K562 (cell line): ENCODE results near the gene B3GAT2. TPM values are rescaled to one million over a fixed set of nuclear protein-coding genes. Genes with fewer than 3 reads are reported as not detected.
A peak's percentile ranks its signal among the peaks of the same experiment; 100 is the strongest.

Source experiments
- ATAC-seq: fragments of 200-7000 bp; cut with Tn5 transposase; 3 replicates; pipeline ENCODE4 v1.9.1; 2020; ENCODE audit warnings: moderate library complexity
- BruUV-seq: library from RNA; stranded (reverse); fragments of 400-500 nt; replicated peaks from 2 replicates; lab custom pipeline; 2021; lab: Mats Ljungman, UMichigan
- CTCF ChIA-PET: fragments of 300-600 bp; formaldehyde crosslinking; extraction: SDS; loops from one replicate; lab custom pipeline; 2021; ENCODE audit warnings: low intra/inter-chr PET ratio; lab: Yijun Ruan, JAX
- POLR2A ChIA-PET: fragments of 300-600, 350-650 bp; sonication (Branson Sonifier 250); formaldehyde crosslinking; extraction: SDS; loops from one replicate; lab custom pipeline; 2021; ENCODE audit warnings: antibody characterized with exemption, inconsistent platforms; lab: Yijun Ruan, JAX
- DNase-seq, 4 experiments: peaks; one replicate each; pipeline versions ENCODE4 v3.0.0 to v3.0.0-alpha.2; 2011 to 2018; ENCODE audit warnings: low spot score in 3 of 4, mixed read lengths in 3 of 4; ENCODE audit errors: extremely low read depth in 1 of 4
- FAIRE-seq: peaks from 2 replicates; lab custom pipeline; 2011; peaks lifted over from hg19 to GRCh38; lab: Jason Lieb, UNC
- H2AFZ ChIP-seq: 2 replicates; pipeline ENCODE4 v1.6.0; 2011; ENCODE audit warnings: low read depth, low read length, control low read depth, inconsistent platforms
- H3K27ac ChIP-seq: fragments of 200-600 bp; 3 replicates; pipeline ENCODE4 v1.8.0; 2011; ENCODE audit warnings: low read depth, mild to moderate bottlenecking, control low read depth, inconsistent platforms, low read length, moderate library complexity, mixed read lengths; ENCODE audit errors: extremely low read depth
- H3K27me3 ChIP-seq, 2 experiments: fragments of 300-600 bp in 1 of 2; 2 replicates in 1 of 2; 3 replicates in 1 of 2; pipeline versions ENCODE4 v1.6.0 to v1.8.0; 2011; ENCODE audit warnings: inconsistent platforms in 2 of 2, low read length in 2 of 2, mild to moderate bottlenecking in 1 of 2, mixed read lengths in 1 of 2, moderate library complexity in 1 of 2; ENCODE audit not compliant: control insufficient read depth in 2 of 2, insufficient read depth in 2 of 2
- H3K36me3 ChIP-seq: fragments of 300-600 bp; 3 replicates; pipeline ENCODE4 v1.8.0; 2011; ENCODE audit warnings: mild to moderate bottlenecking, low read length, inconsistent platforms; ENCODE audit not compliant: control insufficient read depth, insufficient read depth
- H3K4me1 ChIP-seq, 2 experiments: fragments of 200-600 bp in 1 of 2; replicated peaks in 1 of 2; 2 replicates in 1 of 2; 3 replicates in 1 of 2; pipeline versions ENCODE4 v1.5.1 to v1.8.0; 2011; ENCODE audit warnings: inconsistent platforms in 2 of 2, low read length in 2 of 2, mild to moderate bottlenecking in 1 of 2, mixed read lengths in 1 of 2, moderate library complexity in 1 of 2; ENCODE audit not compliant: control insufficient read depth in 2 of 2, insufficient read depth in 2 of 2
- H3K4me2 ChIP-seq: 2 replicates; pipeline ENCODE4 v1.6.1; 2011; ENCODE audit warnings: low read length, control low read depth, inconsistent platforms, mixed read lengths; ENCODE audit not compliant: insufficient read depth
- H3K4me3 ChIP-seq: fragments of 200-600 bp; sonication (generic), shearing (Covaris generic); 2 replicates; pipeline ENCODE4 v1.5.1; 2016; ENCODE audit warnings: control low read depth, inconsistent platforms
- H3K79me2 ChIP-seq: fragments of 200-600 bp; 3 replicates; pipeline ENCODE4 v1.8.0; 2011; ENCODE audit warnings: low read length, inconsistent platforms; ENCODE audit not compliant: control insufficient read depth, insufficient read depth
- H3K9ac ChIP-seq, 2 experiments: 2 replicates each; pipeline versions ENCODE4 v1.6.0 to v1.6.1; 2011; ENCODE audit warnings: low read depth in 2 of 2, low read length in 2 of 2, control low read depth in 1 of 2, inconsistent platforms in 1 of 2, mild to moderate bottlenecking in 1 of 2, mixed read lengths in 1 of 2; ENCODE audit not compliant: insufficient read depth in 1 of 2
- H3K9me1 ChIP-seq: one replicate; pipeline ENCODE4 v1.6.0; 2011; ENCODE audit warnings: inconsistent platforms, mild to moderate bottlenecking, low read length, moderate library complexity; ENCODE audit not compliant: control insufficient read depth, insufficient read depth
- H3K9me3 ChIP-seq: replicated peaks from 2 replicates; pipeline ENCODE4 v1.5.1; 2011; ENCODE audit warnings: low read depth, low read length, inconsistent platforms; ENCODE audit not compliant: control insufficient read depth, insufficient read depth
- H4K20me1 ChIP-seq: replicated peaks from 2 replicates; pipeline ENCODE4 v1.6.1; 2011; ENCODE audit warnings: low read length, inconsistent platforms, mixed read lengths; ENCODE audit not compliant: control insufficient read depth, insufficient read depth
- ETV5 ChIP-seq: sonication (generic); formaldehyde crosslinking; IDR thresholded peaks from 2 replicates; pipeline ENCODE4 v1.4.0; 2020; ENCODE audit warnings: low read depth, mild to moderate bottlenecking, missing genetic modification reagents
- HDAC1 ChIP-seq, 2 experiments: fragments of 450-650 bp; IDR thresholded peaks; 2 replicates each; pipeline ENCODE4 v1.6.1; 2016 to 2017; ENCODE audit warnings: inconsistent platforms in 1 of 2, mild to moderate bottlenecking in 1 of 2, moderate library complexity in 1 of 2
- NEUROD1 ChIP-seq: fragments of 150-350 bp; IDR thresholded peaks from 2 replicates; pipeline ENCODE4 v1.6.1; 2014; ENCODE audit warnings: borderline replicate concordance, low read length, low read depth; ENCODE audit not compliant: partially characterized antibody
- NR1H2 ChIP-seq: sonication (generic); formaldehyde crosslinking; IDR thresholded peaks from 2 replicates; pipeline ENCODE4 v1.4.0; 2020; ENCODE audit warnings: mild to moderate bottlenecking, missing genetic modification reagents
- RBM15 ChIP-seq: fragments of 200-400 bp; formaldehyde crosslinking; IDR thresholded peaks from 2 replicates; pipeline ENCODE4 v1.6.1; 2018; ENCODE audit warnings: mild to moderate bottlenecking, low read length, moderate library complexity; ENCODE audit not compliant: insufficient read depth
- RFX1 ChIP-seq: fragments of 450-650 bp; IDR thresholded peaks from 2 replicates; pipeline ENCODE4 v1.6.1; 2016; ENCODE audit warnings: mild to moderate bottlenecking, moderate library complexity
- SMAD2 ChIP-seq: fragments of 150-350 bp; IDR thresholded peaks from 2 replicates; pipeline ENCODE4 v1.6.1; 2014; ENCODE audit warnings: low read depth, mild to moderate bottlenecking, low read length
- SRSF3 ChIP-seq: fragments of 200-400 bp; formaldehyde crosslinking; IDR thresholded peaks from 2 replicates; pipeline ENCODE4 v1.6.1; 2016; ENCODE audit warnings: mild to moderate bottlenecking, low read length, moderate library complexity; ENCODE audit not compliant: insufficient read depth
- USF2 ChIP-seq: sonication (generic); formaldehyde crosslinking; IDR thresholded peaks from 2 replicates; pipeline ENCODE4 v1.5.0; 2020; ENCODE audit warnings: missing genetic modification reagents
- WGBS: fragments of 100-300 bp; shearing (Covaris generic); methylation state at CpG from one replicate; pipeline ENCODE4 v1.1.6; 2016; ENCODE audit warnings: low coverage, mixed read lengths; ENCODE audit not compliant: insufficient coverage; ENCODE audit errors: missing lambda C conversion rate; 5-methylcytosine and 5-hydroxymethylcytosine counted together
- in situ Hi-C: fragments of 300-500 bp; cut with MboI; formaldehyde crosslinking; loops from 4 replicates; pipeline ENCODE4 v1.15.0; 2018; ENCODE audit warnings: inconsistent platforms, mixed read lengths
- intact Hi-C: fragments of 100-400 bp; cut with micrococcal nuclease; formaldehyde crosslinking; loops from 2 replicates; pipeline ENCODE4 v1.14.2; 2022
- polyA plus RNA-seq, 8 experiments: library from polyadenylated mRNA; depleted of rRNA in 4 of 8; stranded (reverse) in 5 of 8; unstranded in 3 of 8; fragments of >200 nt; fragmentation: Nextera tagmentation in 2 of 8; fragmentation: Illumina TruSeq in 1 of 8; extraction: Ambion mirVana in 2 of 8; extraction: Trizol in 1 of 8; gene quantifications; 2 replicates each; pipeline versions ENCODE4 v1.2.1 to v1.2.3, GENCODE V29; 2011 to 2014; ENCODE audit warnings: inconsistent platforms in 1 of 8, missing spikeins in 1 of 8
- total RNA-seq, 7 experiments: library from RNA; depleted of rRNA in 6 of 7; stranded (reverse); fragments of >200 nt in 6 of 7; fragmentation: Illumina TruSeq in 2 of 7; extraction: Trizol in 2 of 7; gene quantifications; 2 replicates each; pipeline versions ENCODE4 v1.2.1 to v1.2.3, GENCODE V29; 2011 to 2021; ENCODE audit warnings: low replicate concordance in 1 of 7
- TF ChIP-seq, protein P1 (sequence below): sonication (generic); formaldehyde crosslinking; IDR thresholded peaks from 2 replicates; pipeline ENCODE4 v1.8.1; 2022; ENCODE audit warnings: missing genetic modification reagents
- TF ChIP-seq, protein P2 (sequence below): fragments of 250-450 bp; sonication (Bioruptor Pico); IDR thresholded peaks from 2 replicates; pipeline ENCODE4 v1.5.0; 2021; ENCODE audit warnings: mild to moderate bottlenecking, moderate library complexity

The B3GAT2 gene
- total and polyA plus RNA-seq, 9 of the 15 experiments (the other 6 are each of a cell fraction or from before 2014, with no cell fraction given), result 0.01 to 0.43 (median 0.04) TPM; not detected in 4

DNA sequence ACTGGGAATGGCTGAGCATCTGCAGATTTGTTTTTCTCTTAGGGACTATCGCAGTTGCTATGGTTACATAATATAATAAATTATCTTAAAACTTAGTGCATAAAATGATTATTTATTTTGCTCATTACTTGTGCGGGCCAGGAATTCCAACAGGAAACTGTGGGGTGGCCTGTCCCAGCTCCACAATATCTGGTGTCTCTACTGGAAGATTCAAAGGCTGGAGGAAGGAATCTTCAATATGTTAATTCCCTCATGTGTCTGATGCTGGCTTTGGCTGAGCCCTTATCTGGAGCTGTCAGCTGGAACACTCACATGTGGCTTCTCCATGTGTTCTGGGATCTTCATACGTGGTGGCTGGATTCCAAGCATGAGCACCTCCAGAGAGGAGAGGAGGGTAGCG is 23.9 kb upstream of the B3GAT2 start:
- TF ChIP-seq NR1H2 (CRISPR knock-in tag) (no peak), RFX1 (peak; percentile 71)
- ATAC-seq (no peak), DNase-seq (peak in 2 of 4 experiments; percentile 3 to 12), FAIRE-seq (no peak)
- in situ Hi-C loops, result no loop called here
- Histone ChIP-seq H3K4me3 (no peak overlapping the region), H3K9ac (no peak overlapping the region), H3K9me3 (no peaks in the 10 kb centered on the region), H3K27ac (no peak overlapping the region), H3K4me1 (no peaks in the 10 kb centered on the region), H3K4me2 (no peak overlapping the region), H3K9me1 (no peaks in the 10 kb centered on the region), H3K79me2 (no peaks in the 10 kb centered on the region), H4K20me1 (no peaks in the 10 kb centered on the region), H3K27me3 (no peaks in the 10 kb centered on the region), H2AFZ (no peak overlapping the region), H3K36me3 (no peaks in the 10 kb centered on the region)
- 7% methylated on average over 3 of the region's 4 CpGs for WGBS
- intact Hi-C loops, result no loop called here
- POLR2A ChIA-PET, result no interaction called here
- CTCF ChIA-PET, result no interaction called here
- no TSS peak for BruUV-seq

- no peak overlapping the region for H3K4me2 ChIP-seq
- FAIRE-seq (no peak), ATAC-seq (no peak), DNase-seq (no peak)
- H3K9me3 ChIP-seq, result no peaks in the 10 kb centered on the region
- 27% methylated on average over 3 of the region's 3 CpGs for WGBS
- H3K9me1 ChIP-seq, result no peaks in the 10 kb centered on the region
- intact Hi-C loops (no loop called here), in situ Hi-C loops (no loop called here)
- no peak overlapping the region for H3K9ac ChIP-seq
- no peaks in the 10 kb centered on the region for H3K27me3 ChIP-seq
- no TSS peak for BruUV-seq
- no peaks in the 10 kb centered on the region for H4K20me1 ChIP-seq
- no peaks in the 10 kb centered on the region for H3K79me2 ChIP-seq
- CTCF ChIA-PET, result no interaction called here
- H3K27ac ChIP-seq, result no peak overlapping the region
- no peak overlapping the region for H3K4me3 ChIP-seq
- POLR2A ChIA-PET, result no interaction called here
- no peak overlapping the region for H2AFZ ChIP-seq
- no peaks in the 10 kb centered on the region for H3K4me1 ChIP-seq
- no peaks in the 10 kb centered on the region for H3K36me3 ChIP-seq
- TF ChIP-seq, protein P1, sequence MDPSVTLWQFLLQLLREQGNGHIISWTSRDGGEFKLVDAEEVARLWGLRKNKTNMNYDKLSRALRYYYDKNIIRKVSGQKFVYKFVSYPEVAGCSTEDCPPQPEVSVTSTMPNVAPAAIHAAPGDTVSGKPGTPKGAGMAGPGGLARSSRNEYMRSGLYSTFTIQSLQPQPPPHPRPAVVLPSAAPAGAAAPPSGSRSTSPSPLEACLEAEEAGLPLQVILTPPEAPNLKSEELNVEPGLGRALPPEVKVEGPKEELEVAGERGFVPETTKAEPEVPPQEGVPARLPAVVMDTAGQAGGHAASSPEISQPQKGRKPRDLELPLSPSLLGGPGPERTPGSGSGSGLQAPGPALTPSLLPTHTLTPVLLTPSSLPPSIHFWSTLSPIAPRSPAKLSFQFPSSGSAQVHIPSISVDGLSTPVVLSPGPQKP, result no peak
- TF ChIP-seq RBM15 (no peak), NEUROD1 (no peak), SMAD2 (no peak), HDAC1 (IDR thresholded peaks at IDR 0.05) (no peak), USF2 (CRISPR knock-in tag) (no peak), ETV5 (CRISPR knock-in tag) (no peak), SRSF3 (no peak)
- TF ChIP-seq, protein P2, sequence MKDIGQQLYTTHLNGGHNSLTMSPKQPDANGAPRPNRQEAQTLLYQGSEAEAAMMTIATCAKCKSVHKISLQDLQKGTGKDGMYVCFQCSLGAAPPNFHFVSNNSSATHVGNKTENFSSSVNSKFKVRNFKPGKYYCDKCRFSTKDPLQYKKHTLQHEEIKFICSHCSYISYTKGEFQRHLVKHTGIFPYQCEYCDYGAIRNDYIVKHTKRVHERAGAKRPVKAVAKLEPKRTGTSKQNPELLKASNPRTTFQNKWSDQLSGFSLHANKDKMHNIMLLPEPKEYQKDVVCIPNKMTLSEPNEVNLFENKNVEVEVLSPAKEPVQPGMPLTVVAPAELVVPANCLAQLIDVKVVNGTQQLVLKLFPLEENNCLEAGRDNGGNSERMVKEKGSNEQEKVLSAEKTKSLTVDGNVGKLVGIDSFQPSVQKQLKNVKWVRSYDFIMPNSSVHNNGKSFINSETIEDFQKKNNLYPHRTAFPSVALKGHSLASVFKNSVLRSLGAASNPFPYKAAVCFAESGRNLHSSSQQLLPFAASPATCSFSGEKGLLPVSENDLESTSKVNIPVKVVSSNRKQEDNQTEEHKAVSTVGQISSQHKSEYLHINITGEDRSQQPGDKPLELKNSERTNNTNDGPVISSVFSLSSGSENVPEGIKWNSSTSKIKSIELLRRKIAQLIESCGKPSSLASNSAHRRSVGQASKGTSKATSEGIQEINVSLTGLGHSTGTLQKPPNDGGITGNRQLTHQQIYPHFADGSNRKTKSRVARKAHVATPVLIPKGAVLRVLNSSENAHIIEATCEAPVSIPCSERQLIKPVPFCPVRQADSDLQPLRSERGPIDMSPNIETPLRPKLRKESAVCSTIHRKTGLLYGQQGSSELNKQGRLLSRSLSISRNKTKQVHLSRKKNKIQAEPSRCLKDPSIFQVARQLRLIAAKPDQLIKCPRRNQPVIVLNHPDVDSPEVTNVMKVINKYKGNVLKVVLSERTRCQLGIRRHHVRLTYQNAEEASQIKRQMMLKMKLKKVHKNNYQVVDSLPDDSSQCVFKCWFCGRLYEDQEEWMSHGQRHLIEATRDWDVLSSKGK (CRISPR knock-in tag), result no peak
Measured at GRCh38 chr6:70973604-70974003, 16.7 kb upstream of the B3GAT2 start.
